H9 (cell line): ENCODE measurements around the gene TEX11. TPM values are rescaled to one million over a fixed set of nuclear protein-coding genes. Genes with fewer than 3 reads are reported as not detected.

Source experiments
- DNase-seq: peaks from one replicate; pipeline ENCODE4 v3.0.0-alpha.2; 2017
- H2AFZ ChIP-seq: one replicate; pipeline ENCODE4 v1.6.1; 2013; ENCODE audit warnings: mild to moderate bottlenecking, low read length, control low read depth, moderate library complexity
- H2AK5ac ChIP-seq: 2 replicates; pipeline ENCODE4 v1.6.1; 2013; ENCODE audit warnings: low read length, control low read depth, mixed read lengths; ENCODE audit not compliant: insufficient read length
- H2BK120ac ChIP-seq: one replicate; pipeline ENCODE4 v1.6.1; 2013; ENCODE audit warnings: low read depth, mild to moderate bottlenecking, low read length, control low read depth, inconsistent platforms; ENCODE audit not compliant: poor library complexity, severe bottlenecking
- H2BK12ac ChIP-seq: 2 replicates; pipeline ENCODE4 v1.6.1; 2013; ENCODE audit warnings: low read length, control low read depth, mixed read lengths, low read depth; ENCODE audit not compliant: insufficient read length
- H2BK15ac ChIP-seq: 2 replicates; pipeline ENCODE4 v1.6.1; 2013; ENCODE audit warnings: low read depth, low read length, control low read depth
- H2BK20ac ChIP-seq: one replicate; pipeline ENCODE4 v1.6.1; 2013; ENCODE audit warnings: low read depth, mild to moderate bottlenecking, low read length, control low read depth, inconsistent platforms; ENCODE audit not compliant: poor library complexity, severe bottlenecking
- H2BK5ac ChIP-seq: 2 replicates; pipeline ENCODE4 v1.6.1; 2013; ENCODE audit warnings: low read length, control low read depth, mixed read lengths; ENCODE audit not compliant: insufficient read length
- H3K14ac ChIP-seq: 2 replicates; pipeline ENCODE4 v1.6.1; 2013; ENCODE audit warnings: low read length, control low read depth; ENCODE audit not compliant: insufficient read depth
- H3K18ac ChIP-seq: 2 replicates; pipeline ENCODE4 v1.6.1; 2013; ENCODE audit warnings: low read depth, mild to moderate bottlenecking, mixed read lengths, low read length, control low read depth; ENCODE audit not compliant: insufficient read length
- H3K23ac ChIP-seq: 2 replicates; pipeline ENCODE4 v1.6.1; 2013; ENCODE audit warnings: low read length, control low read depth, mixed read lengths, low read depth; ENCODE audit not compliant: insufficient read length
- H3K23me2 ChIP-seq: 2 replicates; pipeline ENCODE4 v1.6.1; 2013; ENCODE audit warnings: low read depth, mild to moderate bottlenecking, mixed read lengths, low read length, control low read depth; ENCODE audit not compliant: insufficient read length, poor library complexity, severe bottlenecking
- H3K27ac ChIP-seq: 2 replicates; pipeline ENCODE4 v1.5.1; 2013; ENCODE audit warnings: low read length, control low read depth, mixed read lengths, low read depth; ENCODE audit not compliant: insufficient read length
- H3K27me3 ChIP-seq: 2 replicates; pipeline ENCODE4 v1.6.1; 2013; ENCODE audit warnings: low read length, control low read depth, inconsistent platforms; ENCODE audit not compliant: insufficient read depth
- H3K4ac ChIP-seq: 2 replicates; pipeline ENCODE4 v1.6.1; 2013; ENCODE audit warnings: low read depth, mild to moderate bottlenecking, control low read depth, inconsistent platforms, low read length, moderate library complexity
- H3K4me1 ChIP-seq: 2 replicates; pipeline ENCODE4 v1.6.1; 2013; ENCODE audit warnings: low read length, control low read depth, inconsistent platforms; ENCODE audit not compliant: insufficient read depth
- H3K4me2 ChIP-seq: 2 replicates; pipeline ENCODE4 v1.6.1; 2013; ENCODE audit warnings: low read length, control low read depth, mixed read lengths; ENCODE audit not compliant: insufficient read length, insufficient read depth
- H3K56ac ChIP-seq: 2 replicates; pipeline ENCODE4 v1.6.1; 2013; ENCODE audit warnings: low read depth, mild to moderate bottlenecking, mixed read lengths, low read length, control low read depth; ENCODE audit not compliant: insufficient read length
- H3K79me1 ChIP-seq: 2 replicates; pipeline ENCODE4 v1.6.1; 2013; ENCODE audit warnings: low read depth, mild to moderate bottlenecking, moderate library complexity, low read length, control low read depth, inconsistent platforms; ENCODE audit not compliant: insufficient read depth, poor library complexity, severe bottlenecking
- H3K79me2 ChIP-seq: 2 replicates; pipeline ENCODE4 v1.6.1; 2013; ENCODE audit warnings: low read length, control low read depth, inconsistent platforms; ENCODE audit not compliant: insufficient read depth
- H3K9ac ChIP-seq: 2 replicates; pipeline ENCODE4 v1.6.1; 2013; ENCODE audit warnings: low read length, control low read depth, mixed read lengths; ENCODE audit not compliant: insufficient read length; ENCODE audit errors: extremely low read depth
- H3K9me3 ChIP-seq: one replicate; pipeline ENCODE4 v1.6.1; 2013; ENCODE audit warnings: low read depth, low read length, inconsistent platforms; ENCODE audit not compliant: control insufficient read depth
- H3T11ph ChIP-seq: one replicate; pipeline ENCODE4 v1.6.1; 2013; ENCODE audit warnings: mild to moderate bottlenecking, low read length, control low read depth, inconsistent platforms
- H4K20me1 ChIP-seq: one replicate; pipeline ENCODE4 v1.6.1; 2013; ENCODE audit not compliant: control insufficient read depth, insufficient read length, insufficient read depth
- H4K5ac ChIP-seq: 2 replicates; pipeline ENCODE4 v1.6.1; 2013; ENCODE audit warnings: low read depth, mild to moderate bottlenecking, mixed read lengths, low read length, control low read depth; ENCODE audit not compliant: insufficient read length
- H4K8ac ChIP-seq: replicated peaks from 2 replicates; pipeline ENCODE4 v1.6.1; 2013; ENCODE audit warnings: low read length, control low read depth, mixed read lengths, low read depth; ENCODE audit not compliant: insufficient read length
- H4K91ac ChIP-seq: 2 replicates; pipeline ENCODE4 v1.6.1; 2013; ENCODE audit warnings: low read depth, mild to moderate bottlenecking, moderate library complexity, mixed read lengths, low read length, control low read depth; ENCODE audit not compliant: insufficient read length
- H3K27ac Mint-ChIP-seq, 3 experiments: 2 replicates in 2 of 3; 3 replicates in 1 of 3; pipeline ENCODE4 v1.8.0; 2020 to 2021; ENCODE audit warnings: mixed read lengths in 3 of 3, mild to moderate bottlenecking in 1 of 3, moderate library complexity in 1 of 3
- H3K27me3 Mint-ChIP-seq: 2 replicates; pipeline ENCODE4 v1.8.0; 2021; ENCODE audit warnings: low read depth, mild to moderate bottlenecking, moderate library complexity, mixed read lengths
- H3K36me3 Mint-ChIP-seq, 3 experiments: 2 replicates in 2 of 3; 3 replicates in 1 of 3; pipeline ENCODE4 v1.8.0; 2020 to 2021; ENCODE audit warnings: low read depth in 3 of 3, mixed read lengths in 3 of 3; ENCODE audit not compliant: insufficient read depth in 1 of 3
- H3K4me1 Mint-ChIP-seq, 2 experiments: 2 replicates each; pipeline ENCODE4 v1.8.0; 2020; ENCODE audit warnings: mixed read lengths in 2 of 2
- H3K4me3 Mint-ChIP-seq, 2 experiments: 2 replicates in 1 of 2; 3 replicates in 1 of 2; pipeline ENCODE4 v1.8.0; 2020 to 2021; ENCODE audit warnings: mild to moderate bottlenecking in 2 of 2, mixed read lengths in 2 of 2, moderate library complexity in 1 of 2
- H3K9me3 Mint-ChIP-seq, 2 experiments: 2 replicates in 1 of 2; 3 replicates in 1 of 2; pipeline ENCODE4 v1.8.0; 2020; ENCODE audit warnings: mild to moderate bottlenecking in 2 of 2, mixed read lengths in 2 of 2, moderate library complexity in 1 of 2
- WGBS: extraction: QIAGEN DNeasy Blood & Tissue Kit; methylation state at CpG from one replicate; pipeline ENCODE4 v1.1.7; 2013; ENCODE audit warnings: missing lambda C conversion rate, low lambda C conversion rate, mixed read lengths; ENCODE audit not compliant: insufficient read length; ENCODE audit errors: extremely low coverage; 5-methylcytosine and 5-hydroxymethylcytosine counted together
- total RNA-seq: library from RNA; stranded (reverse); gene quantifications from 2 replicates; pipeline ENCODE4 v1.2.1, GENCODE V29; 2021
- TF ChIP-seq, protein P1 (sequence below): fragments of 200-600 bp; sonication (generic); conservative IDR thresholded peaks from 3 replicates; pipeline ENCODE4 v1.8.0; 2021; ENCODE audit warnings: antibody characterized with exemption, mild to moderate bottlenecking

The TEX11 gene
- total RNA-seq, 1 experiment from 2014 or later: 0.22 TPM

DNA sequence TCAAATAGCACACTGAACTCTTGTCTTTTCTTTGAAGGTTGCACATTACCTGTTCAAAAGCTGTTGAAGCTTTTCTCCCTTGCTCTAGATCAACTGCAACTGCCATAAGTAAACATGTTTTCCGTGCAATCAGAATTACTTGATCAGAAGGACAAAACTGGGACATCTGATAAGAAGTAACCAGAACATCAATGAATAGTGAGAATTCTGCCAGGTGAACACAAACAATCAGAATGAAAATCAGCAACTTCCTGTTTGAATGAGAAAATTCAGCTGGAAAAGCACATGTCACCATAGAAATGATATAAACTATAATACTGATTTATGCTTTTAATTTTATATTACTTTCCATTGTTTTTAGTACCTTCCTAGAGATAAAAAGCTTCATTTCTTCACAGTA is 303.2 kb downstream of the TEX11 start:
- Histone ChIP-seq H2BK12ac (no peak overlapping the region), H2BK120ac (no peak overlapping the region)

More for the DNA sequence above, 303.2 kb downstream of the TEX11 start:
- TF ChIP-seq, protein P1, sequence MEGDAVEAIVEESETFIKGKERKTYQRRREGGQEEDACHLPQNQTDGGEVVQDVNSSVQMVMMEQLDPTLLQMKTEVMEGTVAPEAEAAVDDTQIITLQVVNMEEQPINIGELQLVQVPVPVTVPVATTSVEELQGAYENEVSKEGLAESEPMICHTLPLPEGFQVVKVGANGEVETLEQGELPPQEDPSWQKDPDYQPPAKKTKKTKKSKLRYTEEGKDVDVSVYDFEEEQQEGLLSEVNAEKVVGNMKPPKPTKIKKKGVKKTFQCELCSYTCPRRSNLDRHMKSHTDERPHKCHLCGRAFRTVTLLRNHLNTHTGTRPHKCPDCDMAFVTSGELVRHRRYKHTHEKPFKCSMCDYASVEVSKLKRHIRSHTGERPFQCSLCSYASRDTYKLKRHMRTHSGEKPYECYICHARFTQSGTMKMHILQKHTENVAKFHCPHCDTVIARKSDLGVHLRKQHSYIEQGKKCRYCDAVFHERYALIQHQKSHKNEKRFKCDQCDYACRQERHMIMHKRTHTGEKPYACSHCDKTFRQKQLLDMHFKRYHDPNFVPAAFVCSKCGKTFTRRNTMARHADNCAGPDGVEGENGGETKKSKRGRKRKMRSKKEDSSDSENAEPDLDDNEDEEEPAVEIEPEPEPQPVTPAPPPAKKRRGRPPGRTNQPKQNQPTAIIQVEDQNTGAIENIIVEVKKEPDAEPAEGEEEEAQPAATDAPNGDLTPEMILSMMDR: no peak
- no peak for DNase-seq
- Mint-ChIP-seq H3K36me3 (no peaks in the 10 kb centered on the region), H3K27ac (no peak overlapping the region), H3K9me3 (peaks cover 30 to 33% of the 10 kb centered on the region in 2 experiments), H3K27me3 (no peaks in the 10 kb centered on the region; the same call in none of the 2 replicates), H3K4me3 (no peak overlapping the region), H3K4me1 (no peaks in the 10 kb centered on the region)
- H4K20me1 ChIP-seq: no peaks in the 10 kb centered on the region
- H3K14ac ChIP-seq: no peak overlapping the region
- H3K27me3 ChIP-seq: no peaks in the 10 kb centered on the region
- no peaks in the 10 kb centered on the region for H3K4me1 ChIP-seq
- H3K4ac ChIP-seq: no peak overlapping the region
- H4K91ac ChIP-seq: no peak overlapping the region
- no peak overlapping the region for H2BK15ac ChIP-seq
- H3K18ac ChIP-seq: no peak overlapping the region
- no peak overlapping the region for H4K8ac ChIP-seq
- H2AFZ ChIP-seq: no peak overlapping the region
- no peak overlapping the region for H2AK5ac ChIP-seq
- H3K9me3 ChIP-seq: no peaks in the 10 kb centered on the region
- H3K9ac ChIP-seq: no peak overlapping the region
- no peak overlapping the region for H4K5ac ChIP-seq
- no peak overlapping the region for H3K56ac ChIP-seq
- no peaks in the 10 kb centered on the region for H3K79me1 ChIP-seq
- no peak overlapping the region for H2BK20ac ChIP-seq
- no peak overlapping the region for H2BK5ac ChIP-seq
- whole genome bisulfite sequencing: no CpG with 5 or more reads among the region's 1 CpG
- no peak overlapping the region for H3K27ac ChIP-seq
- H3K23me2 ChIP-seq: no peaks in the 10 kb centered on the region
- no peak overlapping the region for H3K23ac ChIP-seq
- no peaks in the 10 kb centered on the region for H3K79me2 ChIP-seq
- no peak overlapping the region for H3K4me2 ChIP-seq
- no peak overlapping the region for H3T11ph ChIP-seq
